GM21786 (cell line): ENCODE results near the gene MRPL34.

Experiments
- ATAC-seq: cut with Tn5 transposase; IDR thresholded peaks from one replicate; pipeline ENCODE4 v1.9.1; 2021; ENCODE audit not compliant: unreplicated experiment

MRPL34 gene

GRCh38 chr19:17340302-17340870, 34.7 kb downstream of the MRPL34 start:
- no peak for ATAC-seq

GRCh38 chr19:17340871-17341357, 35.2 kb downstream of the MRPL34 start:
- ATAC-seq, result no peak

GRCh38 chr19:17341386-17341785, 35.7 kb downstream of the MRPL34 start:
- no peak for ATAC-seq

- ATAC-seq, result no peak
Observed at GRCh38 chr19:17341845-17342244, 36.2 kb downstream of the MRPL34 start.

- no peak for ATAC-seq
Observed at GRCh38 chr19:17346109-17346671, 40.5 kb downstream of the MRPL34 start.

DNA sequence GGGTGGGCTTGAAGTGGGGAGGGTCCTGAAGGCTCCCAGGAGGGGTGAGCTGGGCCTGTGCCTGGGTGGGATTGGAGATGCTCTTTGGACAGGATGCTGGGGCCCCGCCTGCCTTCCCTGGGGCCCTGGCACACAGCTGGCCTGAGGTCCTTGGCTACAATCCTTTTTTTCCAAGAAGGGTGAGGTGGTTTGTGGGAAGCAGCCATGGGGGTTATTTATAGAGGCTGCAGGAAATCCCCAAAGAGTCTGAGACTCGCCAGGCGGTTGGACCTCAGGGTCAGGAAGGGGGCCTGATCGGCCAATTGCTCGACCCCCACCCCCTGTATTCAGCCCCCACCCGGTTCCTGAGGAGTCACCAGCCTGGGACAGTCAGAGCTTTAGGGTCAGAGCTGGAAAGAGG, 41.7 kb downstream of the MRPL34 start:
- ATAC-seq, result no peak

GRCh38 chr19:17347877-17348276, 42.2 kb downstream of the MRPL34 start:
- no peak for ATAC-seq

DNA sequence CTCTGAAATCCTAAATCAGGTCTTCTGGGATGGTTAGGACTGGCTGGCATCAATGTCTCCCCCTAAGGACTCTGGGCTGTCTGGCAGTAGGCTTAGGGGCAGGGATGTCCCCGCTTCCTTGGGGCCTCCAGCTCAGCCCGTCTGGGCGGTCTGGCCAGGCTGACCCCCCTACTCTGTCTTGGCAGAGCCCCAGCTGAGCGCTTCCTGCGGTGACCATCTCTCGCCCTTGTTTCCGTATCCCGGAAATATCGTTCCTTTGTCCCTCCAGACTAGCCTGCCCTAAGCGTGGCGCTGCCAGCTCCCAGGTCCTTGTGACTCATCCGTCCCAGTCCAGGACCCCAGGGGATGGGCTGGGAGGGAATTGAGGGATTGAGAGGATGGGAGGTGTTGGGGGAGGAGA, 43.0 kb downstream of the MRPL34 start:
- no peak for ATAC-seq

GRCh38 chr19:17351815-17352435, 46.3 kb downstream of the MRPL34 start:
- no peak for ATAC-seq

GRCh38 chr19:17352608-17353280, 47.1 kb downstream of the MRPL34 start:
- no peak for ATAC-seq

GRCh38 chr19:17353386-17353785, 47.7 kb downstream of the MRPL34 start:
- ATAC-seq, result no peak
